Suprapubic skin (tissue), 4 donors: ENCODE measurements around the gene TMEM31. TPM values are rescaled to one million over a fixed set of nuclear protein-coding genes. Genes with fewer than 3 reads are reported as not detected.

Experiments used
- DNase-seq, 2 donors: peaks; one replicate each; pipeline ENCODE4 v3.0.0-alpha.2; 2019; ENCODE audit warnings: low spot score in 2 of 2
- H3K27ac ChIP-seq: fragments of 200-600 bp; sonication (generic); one replicate; pipeline ENCODE4 v1.5.1; 2019
- H3K27me3 ChIP-seq: fragments of 200-600 bp; sonication (generic); one replicate; pipeline ENCODE4 v1.5.1; 2019
- H3K36me3 ChIP-seq: fragments of 200-600 bp; sonication (generic); one replicate; pipeline ENCODE4 v1.5.1; 2019
- H3K4me1 ChIP-seq: fragments of 200-600 bp; sonication (generic); one replicate; pipeline ENCODE4 v1.5.1; 2019
- H3K4me3 ChIP-seq: fragments of 200-600 bp; sonication (generic); one replicate; pipeline ENCODE4 v1.5.1; 2019; ENCODE audit warnings: mild to moderate bottlenecking
- H3K9me3 ChIP-seq: fragments of 200-600 bp; sonication (generic); one replicate; pipeline ENCODE4 v1.5.1; 2019
- EP300 ChIP-seq: sonication (generic); formaldehyde crosslinking; IDR thresholded peaks from one replicate; pipeline ENCODE4 v1.6.1; 2017; ENCODE audit warnings: antibody characterized with exemption
- POLR2A ChIP-seq, 2 donors: fragments of 450-650 bp; IDR thresholded peaks; one replicate each; pipeline ENCODE4 v1.6.1; 2017; ENCODE audit warnings: antibody characterized with exemption in 2 of 2, mild to moderate bottlenecking in 2 of 2, moderate library complexity in 2 of 2
- POLR2AphosphoS5 ChIP-seq, 3 donors: sonication (generic); formaldehyde crosslinking; IDR thresholded peaks; one replicate each; pipeline ENCODE4 v1.6.1; 2017; ENCODE audit warnings: antibody characterized with exemption in 3 of 3
- WGBS: methylation state at CpG from one replicate; pipeline ENCODE4 v1.1.5; 2018; 5-methylcytosine and 5-hydroxymethylcytosine counted together
- total RNA-seq, 4 donors: library from RNA; depleted of rRNA; stranded (reverse); fragments of >200 nt; gene quantifications; one replicate each; pipeline ENCODE4 v1.1.0, GENCODE V29; 2016
- TF ChIP-seq, protein P1 (sequence below), 2 donors: fragments of 200-600 bp in 1 of 2; fragments of 450-650 bp in 1 of 2; sonication (generic) in 1 of 2; IDR thresholded peaks; one replicate each; pipeline ENCODE4 v1.5.1; 2016 to 2019; ENCODE audit warnings: antibody characterized with exemption in 2 of 2, mild to moderate bottlenecking in 1 of 2, moderate library complexity in 1 of 2

The TMEM31 gene
- total RNA-seq, 4 donors from 2014 or later = not detected

DNA sequence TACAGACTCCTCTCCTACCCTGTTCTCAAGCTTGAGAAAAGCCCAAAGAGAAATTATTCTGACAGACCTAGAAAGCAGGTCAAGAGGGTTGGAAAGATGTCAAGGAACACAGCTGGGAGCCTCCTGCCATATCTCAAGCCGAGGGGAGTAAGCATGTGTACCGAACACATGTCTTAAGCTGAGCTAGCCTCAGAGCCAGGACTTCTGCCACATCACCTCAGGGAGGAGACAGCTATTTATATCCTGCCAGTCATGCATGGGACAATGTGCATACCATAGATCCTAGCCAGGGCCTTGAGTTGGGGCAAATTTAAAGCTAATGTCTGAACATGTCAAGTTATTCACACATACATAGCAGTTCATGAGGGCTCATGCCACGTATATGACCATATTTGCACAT is 11.8 kb downstream of the TMEM31 start:
- Histone ChIP-seq H3K27me3 (no peaks in the 10 kb centered on the region), H3K9me3 (no peaks in the 10 kb centered on the region), H3K27ac (no peak overlapping the region), H3K4me3 (no peak overlapping the region), H3K36me3 (no peaks in the 10 kb centered on the region), H3K4me1 (no peaks in the 10 kb centered on the region)
- DNase-seq = no peak
- TF ChIP-seq POLR2A (IDR thresholded peaks at IDR 0.05) (no peak), EP300 (no peak), POLR2AphosphoS5 (IDR thresholded peaks at IDR 0.05) (no peak)
- TF ChIP-seq, protein P1, sequence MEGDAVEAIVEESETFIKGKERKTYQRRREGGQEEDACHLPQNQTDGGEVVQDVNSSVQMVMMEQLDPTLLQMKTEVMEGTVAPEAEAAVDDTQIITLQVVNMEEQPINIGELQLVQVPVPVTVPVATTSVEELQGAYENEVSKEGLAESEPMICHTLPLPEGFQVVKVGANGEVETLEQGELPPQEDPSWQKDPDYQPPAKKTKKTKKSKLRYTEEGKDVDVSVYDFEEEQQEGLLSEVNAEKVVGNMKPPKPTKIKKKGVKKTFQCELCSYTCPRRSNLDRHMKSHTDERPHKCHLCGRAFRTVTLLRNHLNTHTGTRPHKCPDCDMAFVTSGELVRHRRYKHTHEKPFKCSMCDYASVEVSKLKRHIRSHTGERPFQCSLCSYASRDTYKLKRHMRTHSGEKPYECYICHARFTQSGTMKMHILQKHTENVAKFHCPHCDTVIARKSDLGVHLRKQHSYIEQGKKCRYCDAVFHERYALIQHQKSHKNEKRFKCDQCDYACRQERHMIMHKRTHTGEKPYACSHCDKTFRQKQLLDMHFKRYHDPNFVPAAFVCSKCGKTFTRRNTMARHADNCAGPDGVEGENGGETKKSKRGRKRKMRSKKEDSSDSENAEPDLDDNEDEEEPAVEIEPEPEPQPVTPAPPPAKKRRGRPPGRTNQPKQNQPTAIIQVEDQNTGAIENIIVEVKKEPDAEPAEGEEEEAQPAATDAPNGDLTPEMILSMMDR (IDR thresholded peaks at IDR 0.05) = no peak
- WGBS = 68% methylated on average over 3 of the region's 3 CpGs

DNA sequence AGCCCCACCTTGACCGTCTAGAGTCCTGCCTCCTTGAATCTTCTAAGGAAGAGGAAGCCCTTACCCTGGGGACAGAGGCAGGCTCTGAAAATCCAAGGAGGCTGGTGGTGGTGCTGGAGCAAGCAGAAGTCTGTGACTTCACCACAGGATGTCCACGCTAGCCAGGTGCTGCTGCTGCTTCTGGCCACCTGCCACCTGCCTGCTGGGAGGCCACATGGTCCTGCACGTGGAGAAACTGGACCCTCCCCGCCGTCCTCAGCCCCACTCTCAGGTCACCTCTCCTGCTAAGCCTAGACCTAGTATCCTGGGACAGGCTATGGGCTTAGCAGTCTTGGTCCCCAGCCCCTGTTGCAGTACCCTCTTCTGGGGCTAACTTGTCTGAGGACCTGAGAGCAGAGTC is 15.8 kb downstream of the TMEM31 start:
- Histone ChIP-seq H3K27me3 (no peaks in the 10 kb centered on the region), H3K9me3 (no peaks in the 10 kb centered on the region)
- 48% methylated on average over 5 of the region's 5 CpGs for WGBS

DNA sequence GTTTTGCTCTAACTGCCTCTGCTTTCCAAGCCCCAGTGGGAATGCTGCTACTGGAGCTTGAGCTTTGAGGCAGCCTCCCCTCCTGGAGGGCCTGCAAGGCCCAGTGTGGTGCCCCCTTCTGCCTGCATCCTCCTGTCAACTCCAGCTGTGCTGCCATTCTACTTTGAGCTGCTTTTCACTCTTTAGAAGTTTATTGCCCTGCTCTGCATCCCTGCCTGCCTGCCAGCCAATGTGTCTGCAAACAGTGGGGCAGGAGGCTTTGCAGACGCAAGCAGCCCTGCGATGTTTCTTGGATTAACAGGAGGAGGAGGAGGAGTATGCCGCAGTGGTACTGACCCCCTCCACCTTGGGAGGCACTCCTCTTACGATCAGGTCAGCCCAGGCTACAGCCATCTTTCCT is 16.4 kb downstream of the TMEM31 start:
- 63% methylated on average over 3 of the region's 4 CpGs for WGBS
- TF ChIP-seq, protein P1 (IDR thresholded peaks at IDR 0.05) = no peak
- no peak for TF ChIP-seq POLR2A (IDR thresholded peaks at IDR 0.05)
- TF ChIP-seq EP300 = no peak
- TF ChIP-seq POLR2AphosphoS5 (IDR thresholded peaks at IDR 0.05) = no peak
- Histone ChIP-seq H3K4me3 (no peak overlapping the region), H3K9me3 (no peaks in the 10 kb centered on the region), H3K4me1 (peaks cover 10% of the 10 kb centered on the region), H3K36me3 (no peaks in the 10 kb centered on the region), H3K27me3 (no peaks in the 10 kb centered on the region), H3K27ac (no peak overlapping the region)
- no peak for DNase-seq

More for the DNA sequence above, 15.8 kb downstream of the TMEM31 start:
- no peak overlapping the region for H3K4me3 ChIP-seq
- no peak for DNase-seq
- TF ChIP-seq POLR2AphosphoS5 (IDR thresholded peaks at IDR 0.05) (no peak), POLR2A (IDR thresholded peaks at IDR 0.05) (no peak), EP300 (no peak)
- TF ChIP-seq, protein P1 (IDR thresholded peaks at IDR 0.05) = no peak
- no peak overlapping the region for H3K27ac ChIP-seq
- no peaks in the 10 kb centered on the region for H3K36me3 ChIP-seq
- peaks cover 10% of the 10 kb centered on the region for H3K4me1 ChIP-seq

DNA sequence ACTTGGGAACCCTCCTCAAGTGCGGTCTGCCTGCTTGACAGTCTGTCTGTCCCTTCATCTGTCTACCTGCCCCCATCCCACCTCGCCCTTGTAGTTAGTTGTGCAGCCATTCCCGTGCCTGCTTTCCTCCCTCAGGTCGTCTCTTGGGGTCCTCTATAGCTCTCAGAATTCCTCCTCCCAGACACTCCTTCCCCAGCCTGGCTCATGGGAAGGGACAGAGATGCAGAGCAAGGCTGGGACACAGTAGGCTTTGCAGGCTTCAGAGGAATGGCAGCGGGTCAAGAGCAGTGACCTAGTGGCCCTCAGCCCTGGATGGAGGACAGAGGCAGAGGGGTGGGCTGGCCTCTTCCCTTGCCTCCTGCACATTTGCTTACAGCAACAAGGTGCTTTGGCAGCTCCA is 18.3 kb downstream of the TMEM31 start:
- 72% methylated on average over 5 of the region's 5 CpGs for WGBS
- H3K4me1 ChIP-seq = peaks cover 10% of the 10 kb centered on the region
- DNase-seq = no peak
- no peaks in the 10 kb centered on the region for H3K27me3 ChIP-seq
- no peak overlapping the region for H3K27ac ChIP-seq
- H3K9me3 ChIP-seq = no peaks in the 10 kb centered on the region
- no peak overlapping the region for H3K4me3 ChIP-seq
- TF ChIP-seq EP300 (no peak), POLR2A (IDR thresholded peaks at IDR 0.05) (no peak), POLR2AphosphoS5 (IDR thresholded peaks at IDR 0.05) (no peak)
- TF ChIP-seq, protein P1 (IDR thresholded peaks at IDR 0.05) = no peak
- H3K36me3 ChIP-seq = no peaks in the 10 kb centered on the region

DNA sequence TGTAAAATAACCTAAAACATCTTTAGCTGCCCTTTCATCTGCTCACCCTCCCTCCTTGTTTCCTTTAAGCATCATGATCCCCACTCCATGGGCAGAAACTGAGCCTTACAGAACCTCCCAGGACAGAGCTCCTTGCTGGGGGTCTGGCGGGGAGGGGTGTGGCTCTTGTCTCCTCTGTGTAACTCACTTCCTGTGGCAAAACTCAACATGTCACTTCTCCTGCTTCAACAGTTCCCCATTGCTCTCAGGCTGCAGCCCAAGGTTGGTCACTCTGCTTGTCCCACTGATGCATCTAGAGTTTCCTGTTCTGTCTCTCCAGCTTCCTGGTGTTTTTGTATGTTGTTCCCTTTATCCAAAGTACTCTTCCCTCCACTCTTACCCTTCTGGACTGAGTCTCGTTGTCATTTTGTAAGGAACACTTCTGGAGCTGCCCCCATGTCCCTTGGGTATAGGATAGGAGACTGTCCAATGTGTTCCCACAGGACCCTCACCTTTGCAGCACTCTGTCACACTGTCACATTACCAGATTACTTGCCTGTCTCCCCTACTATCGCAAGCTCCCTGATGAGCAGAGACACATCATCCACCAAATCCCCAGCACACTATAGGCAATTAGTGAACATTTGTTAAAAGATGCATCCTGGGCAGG is 19.6 kb downstream of the TMEM31 start:
- TF ChIP-seq, protein P1 (IDR thresholded peaks at IDR 0.05) = no peak
- no peak for TF ChIP-seq EP300
- Histone ChIP-seq H3K27me3 (no peaks in the 10 kb centered on the region), H3K4me3 (no peak overlapping the region), H3K27ac (no peak overlapping the region), H3K4me1 (peaks cover 10% of the 10 kb centered on the region), H3K36me3 (no peaks in the 10 kb centered on the region), H3K9me3 (no peaks in the 10 kb centered on the region)
- DNase-seq = no peak
- 72% methylated on average over 3 of the region's 3 CpGs for WGBS
